H1 (cell line): Measurements from ENCODE around the gene KRT78.

Experiments
- ATF3 ChIP-seq: IDR thresholded peaks from 2 replicates; pipeline ENCODE4 v1.6.1; 2011; ENCODE audit warnings: low read depth, mild to moderate bottlenecking, low read length; ENCODE audit not compliant: insufficient read depth
- CTCF ChIP-seq, 3 experiments: IDR thresholded peaks; 1 replicate in 2 of 3; 2 replicates in 1 of 3; pipeline versions ENCODE4 v1.5.1 to v1.6.1; 2011; ENCODE audit warnings: low read length in 3 of 3, mild to moderate bottlenecking in 3 of 3, inconsistent platforms in 2 of 3, low read depth in 1 of 3, moderate library complexity in 1 of 3; ENCODE audit not compliant: insufficient read depth in 1 of 3; ENCODE audit errors: control extremely low read depth in 1 of 3
- EP300 ChIP-seq, 2 experiments: IDR thresholded peaks; 1 replicate in 1 of 2; 2 replicates in 1 of 2; pipeline ENCODE4 v1.6.1; 2011 to 2012; ENCODE audit warnings: low read depth in 2 of 2, low read length in 2 of 2, mild to moderate bottlenecking in 2 of 2, borderline replicate concordance in 1 of 2, inconsistent platforms in 1 of 2, moderate library complexity in 1 of 2
- EZH2 ChIP-seq: fragments of 200-600 bp; sonication (generic); IDR thresholded peaks from 2 replicates; pipeline ENCODE4 v1.7.1; 2012; ENCODE audit warnings: low read depth, mild to moderate bottlenecking, moderate library complexity, low read length, inconsistent platforms; ENCODE audit not compliant: severe bottlenecking
- POLR2A ChIP-seq, 2 experiments: IDR thresholded peaks; 1 replicate in 1 of 2; 2 replicates in 1 of 2; pipeline ENCODE4 v1.6.1; 2011; ENCODE audit warnings: low read depth in 2 of 2, low read length in 2 of 2, mild to moderate bottlenecking in 2 of 2; ENCODE audit errors: control extremely low read depth in 1 of 2
- SIN3A ChIP-seq, 2 experiments: IDR thresholded peaks in 1 of 2; conservative IDR thresholded peaks in 1 of 2; 2 replicates each; pipeline ENCODE4 v1.6.1; 2011 to 2012; ENCODE audit warnings: low read length in 2 of 2, improper control_type of control experiment in 1 of 2, low read depth in 1 of 2, mild to moderate bottlenecking in 1 of 2
- YY1 ChIP-seq: IDR thresholded peaks from 2 replicates; pipeline ENCODE4 v1.6.1; 2011; ENCODE audit warnings: low read depth, mild to moderate bottlenecking, low read length

- no peak for TF ChIP-seq SIN3A (conservative IDR thresholded peaks at IDR 0.05 in 1 of 2, IDR thresholded peaks at IDR 0.05 in 1 of 2; ENCODE audit: low read depth in 1 of 2, low read length in 2 of 2)
- no peak for TF ChIP-seq CTCF (IDR thresholded peaks at IDR 0.05; ENCODE audit: control extremely low read depth in 1 of 3, insufficient read depth in 1 of 3, low read depth in 1 of 3, low read length in 3 of 3)
- TF ChIP-seq EZH2 = no peak
- no peak for TF ChIP-seq EP300 (IDR thresholded peaks at IDR 0.05; ENCODE audit: borderline replicate concordance in 1 of 2, low read depth in 2 of 2, low read length in 2 of 2)
- TF ChIP-seq ATF3 = no peak
- no peak for TF ChIP-seq YY1
- TF ChIP-seq POLR2A (IDR thresholded peaks at IDR 0.05; ENCODE audit: control extremely low read depth in 1 of 2, low read depth in 2 of 2, low read length in 2 of 2) = no peak
Observed at GRCh38 chr12:52851787-52852186, 3.0 kb upstream of the KRT78 start.
